Peyer's patch (tissue), 4 donors: ENCODE data around the gene GALNT1.

Source experiments
- POLR2A ChIP-seq, 2 donors: fragments of 450-650 bp; IDR thresholded peaks; one replicate each; pipeline ENCODE4 v1.5.1; 2017; ENCODE audit warnings: antibody characterized with exemption in 2 of 2, mild to moderate bottlenecking in 2 of 2, moderate library complexity in 2 of 2
- TF ChIP-seq, protein P1 (sequence below), 6 experiments: fragments of 450-650 bp in 4 of 6; fragments of 200-600 bp in 2 of 6; sonication (generic) in 1 of 6; IDR thresholded peaks; one replicate each; pipeline ENCODE4 v1.5.1; 2017 to 2019; ENCODE audit warnings: antibody characterized with exemption in 6 of 6, mild to moderate bottlenecking in 3 of 6, moderate library complexity in 1 of 6

DNA sequence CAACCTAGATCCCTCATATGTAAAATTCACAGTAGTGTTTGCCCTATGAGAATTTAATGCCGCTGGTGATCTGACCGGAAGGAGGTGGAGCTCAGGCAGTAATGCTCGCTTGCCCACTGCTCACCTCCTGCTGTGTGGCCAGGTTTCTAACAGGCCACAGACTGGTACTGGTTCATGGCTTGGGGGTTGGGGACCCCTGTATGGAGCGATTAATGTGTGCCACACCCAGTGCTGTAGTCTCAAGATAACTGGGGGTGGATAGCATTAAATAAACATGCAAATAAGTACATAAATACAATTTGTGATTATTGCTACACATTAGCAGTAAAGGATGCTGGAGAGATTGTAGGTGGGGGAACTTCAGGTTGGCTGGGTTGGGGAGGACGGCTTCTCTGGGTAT is 3.2 kb downstream of the GALNT1 start:
- TF ChIP-seq, protein P1, sequence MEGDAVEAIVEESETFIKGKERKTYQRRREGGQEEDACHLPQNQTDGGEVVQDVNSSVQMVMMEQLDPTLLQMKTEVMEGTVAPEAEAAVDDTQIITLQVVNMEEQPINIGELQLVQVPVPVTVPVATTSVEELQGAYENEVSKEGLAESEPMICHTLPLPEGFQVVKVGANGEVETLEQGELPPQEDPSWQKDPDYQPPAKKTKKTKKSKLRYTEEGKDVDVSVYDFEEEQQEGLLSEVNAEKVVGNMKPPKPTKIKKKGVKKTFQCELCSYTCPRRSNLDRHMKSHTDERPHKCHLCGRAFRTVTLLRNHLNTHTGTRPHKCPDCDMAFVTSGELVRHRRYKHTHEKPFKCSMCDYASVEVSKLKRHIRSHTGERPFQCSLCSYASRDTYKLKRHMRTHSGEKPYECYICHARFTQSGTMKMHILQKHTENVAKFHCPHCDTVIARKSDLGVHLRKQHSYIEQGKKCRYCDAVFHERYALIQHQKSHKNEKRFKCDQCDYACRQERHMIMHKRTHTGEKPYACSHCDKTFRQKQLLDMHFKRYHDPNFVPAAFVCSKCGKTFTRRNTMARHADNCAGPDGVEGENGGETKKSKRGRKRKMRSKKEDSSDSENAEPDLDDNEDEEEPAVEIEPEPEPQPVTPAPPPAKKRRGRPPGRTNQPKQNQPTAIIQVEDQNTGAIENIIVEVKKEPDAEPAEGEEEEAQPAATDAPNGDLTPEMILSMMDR (IDR thresholded peaks at IDR 0.05): no peak
- no peak for TF ChIP-seq POLR2A (IDR thresholded peaks at IDR 0.05)
